Measurements from ENCODE around the gene PPFIA1.

The PPFIA1 gene

GRCh38 chr11:70270104-70270876, at the start of gene PPFIA1:
Gene PPFIA1 (plus strand): TSS chr11:70270690. CDS start chr11:70272173, 1,483 bp downstream.
- peak; percentile 99 for DNase-seq (ENCODE audit: low spot score)

DNA sequence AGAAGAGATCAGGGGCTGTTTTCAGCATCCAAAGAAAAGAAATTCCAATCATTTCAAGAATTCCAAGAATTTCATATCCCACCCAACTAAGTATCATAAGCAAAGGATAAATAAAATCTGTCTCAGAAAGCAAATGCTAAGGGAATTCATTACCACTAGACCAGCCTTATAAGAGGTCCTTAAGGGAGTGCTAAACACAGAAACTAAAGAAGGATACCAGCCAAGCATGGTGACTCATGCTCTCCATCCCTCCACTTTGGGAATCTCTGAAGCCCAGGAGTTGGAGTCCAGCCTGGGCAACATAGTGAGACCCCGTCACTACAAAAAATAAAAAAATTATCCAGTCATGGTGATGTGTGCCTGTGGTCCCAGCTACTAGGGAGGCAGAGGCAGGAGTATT, 49.6 kb upstream of the PPFIA1 start:
- DNase-seq (ENCODE audit: low spot score): no peak

GRCh38 chr11:70225681-70226177, 44.8 kb upstream of the PPFIA1 start:
- no peak for DNase-seq (ENCODE audit: low spot score)

GRCh38 chr11:70226183-70226582, 44.3 kb upstream of the PPFIA1 start:
- no peak for DNase-seq (ENCODE audit: low spot score)

DNA sequence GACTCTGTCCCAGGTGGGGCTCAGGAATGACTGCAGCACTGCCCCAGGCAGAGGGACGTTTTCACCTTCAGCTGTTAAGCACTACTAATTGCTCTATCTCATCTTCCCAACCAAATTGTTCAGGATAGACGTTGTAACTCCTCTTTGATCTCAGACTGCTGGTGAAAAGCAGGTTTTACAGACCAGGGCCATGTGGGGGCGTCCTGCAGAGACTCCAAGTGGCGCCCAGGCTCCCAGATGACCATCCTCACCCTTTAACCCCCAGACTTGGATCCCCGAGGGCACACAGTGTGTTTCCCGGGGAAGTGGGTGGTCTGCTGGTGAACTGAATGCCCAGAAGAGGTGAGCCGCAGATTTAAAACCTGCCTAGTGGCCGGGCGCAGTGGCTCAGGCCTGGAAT, 43.5 kb upstream of the PPFIA1 start:
- DNase-seq (ENCODE audit: low spot score): no peak

DNA sequence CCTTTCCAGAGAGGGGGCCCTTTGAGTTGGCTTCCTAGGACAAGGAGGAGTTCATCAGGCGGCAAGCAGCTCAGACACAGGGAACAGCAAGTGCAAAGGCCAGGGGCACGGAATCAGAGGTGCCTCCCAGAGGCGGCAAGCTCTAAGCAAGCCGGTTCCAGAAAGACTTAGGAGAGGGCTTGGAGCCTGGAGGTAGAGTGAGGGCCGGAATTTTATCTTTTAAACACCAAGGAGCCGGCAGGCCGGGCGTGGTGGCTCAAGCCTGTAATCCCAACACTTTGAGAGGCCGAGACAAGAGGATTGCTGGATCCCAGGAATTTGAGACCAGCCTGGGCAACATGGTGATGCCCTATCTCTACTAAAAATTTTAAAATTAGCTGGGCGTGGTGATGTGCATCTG, 40.8 kb upstream of the PPFIA1 start:
- no peak for DNase-seq (ENCODE audit: low spot score)

GRCh38 chr11:70230151-70230839, 40.2 kb upstream of the PPFIA1 start:
- DNase-seq (ENCODE audit: low spot score): no peak

GRCh38 chr11:70230840-70231710, 39.4 kb upstream of the PPFIA1 start:
- DNase-seq (ENCODE audit: low spot score): no peak

GRCh38 chr11:70233034-70233433, 37.5 kb upstream of the PPFIA1 start:
- DNase-seq (ENCODE audit: low spot score): no peak

DNA sequence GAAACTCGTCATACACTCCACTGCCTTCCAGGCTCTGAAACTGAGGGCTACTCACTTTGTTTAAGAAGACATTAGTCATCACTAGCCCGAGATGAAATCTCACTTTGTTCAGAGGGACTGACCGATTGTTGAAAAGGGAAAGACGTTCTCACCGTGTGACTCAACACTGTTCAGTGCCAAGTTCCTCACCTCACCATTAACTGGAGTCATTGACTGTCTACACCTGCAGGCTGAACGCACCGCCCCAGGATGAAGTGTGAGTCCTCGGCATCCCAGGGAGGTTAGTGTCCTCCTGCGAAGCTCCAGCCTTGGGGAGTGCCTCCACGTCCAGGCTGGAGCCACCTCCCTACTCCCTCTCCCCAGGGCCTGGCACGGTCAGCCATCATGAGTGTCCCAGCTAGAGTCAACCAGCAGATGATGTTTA, 37.0 kb upstream of the PPFIA1 start:
- DNase-seq (ENCODE audit: low spot score): peak; percentile 33

GRCh38 chr11:70233962-70234361, 36.5 kb upstream of the PPFIA1 start:
- DNase-seq (ENCODE audit: low spot score): no peak

DNA sequence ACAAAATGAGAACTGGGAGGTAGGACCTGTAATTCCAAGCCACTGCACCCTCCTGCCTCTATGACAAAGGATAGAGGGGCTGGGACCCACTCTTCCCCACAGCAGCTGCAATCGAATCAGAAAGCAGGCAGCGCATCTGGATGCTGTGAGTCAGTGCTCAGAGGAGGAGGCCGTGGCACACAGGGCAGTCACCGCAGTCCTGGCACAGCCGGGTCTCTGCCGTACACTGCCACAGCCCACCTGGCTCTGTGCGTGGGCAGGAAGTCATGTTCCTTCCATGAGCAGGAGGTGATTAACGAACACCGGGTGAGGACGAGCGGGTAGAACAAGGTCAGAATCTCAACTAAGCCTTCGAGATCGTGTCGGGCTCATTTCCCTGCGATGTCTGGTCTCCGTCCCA, 30.2 kb upstream of the PPFIA1 start:
- DNase-seq (ENCODE audit: low spot score): no peak

- no peak for DNase-seq (ENCODE audit: low spot score)
These were observed 28.8 kb upstream of the PPFIA1 start for GRCh38 chr11:70241709-70242108.

DNA sequence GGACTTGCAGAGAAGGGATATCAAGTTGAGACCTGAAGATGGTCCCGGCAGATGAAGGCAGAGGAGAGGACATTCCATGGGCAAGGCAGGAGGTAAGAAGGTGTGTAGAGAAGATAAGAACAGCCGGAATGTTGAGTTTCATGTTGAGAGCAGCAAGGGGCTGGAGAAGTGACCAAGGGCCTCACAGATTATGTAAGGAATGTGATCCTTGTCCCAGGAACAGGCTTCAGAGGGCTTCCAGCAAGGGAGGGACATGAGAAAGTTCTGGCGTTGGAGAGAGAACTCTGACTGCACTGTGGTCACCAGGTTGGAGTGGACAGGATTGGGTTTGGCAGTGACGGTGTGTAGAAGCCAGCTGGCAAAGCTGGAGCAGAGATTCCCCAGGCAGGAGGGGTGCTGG, 27.6 kb upstream of the PPFIA1 start:
- no peak for DNase-seq (ENCODE audit: low spot score)

GRCh38 chr11:70243912-70244652, 26.4 kb upstream of the PPFIA1 start:
- peak; percentile 61 for DNase-seq (ENCODE audit: low spot score)

DNA sequence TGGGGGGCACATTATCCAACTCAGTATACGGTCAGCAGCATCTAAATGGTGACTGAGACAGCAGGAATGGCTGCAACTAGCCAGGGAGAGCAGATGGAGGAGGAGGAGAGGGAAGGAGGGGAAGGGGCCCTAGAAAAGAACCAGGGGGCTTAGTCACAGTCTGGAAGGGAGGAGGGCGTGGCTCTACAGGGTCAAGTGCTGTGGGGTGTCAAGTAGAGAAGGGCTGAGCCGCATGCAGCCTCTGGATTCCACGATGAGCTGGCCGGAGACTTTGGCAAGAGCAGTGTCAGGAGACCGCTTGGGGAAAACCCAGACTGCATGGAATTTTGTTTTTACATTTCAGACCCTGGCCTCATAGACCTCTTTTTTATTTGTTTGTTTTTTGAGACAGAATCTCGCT, 25.8 kb upstream of the PPFIA1 start:
- peak; percentile 49 for DNase-seq (ENCODE audit: low spot score)

DNA sequence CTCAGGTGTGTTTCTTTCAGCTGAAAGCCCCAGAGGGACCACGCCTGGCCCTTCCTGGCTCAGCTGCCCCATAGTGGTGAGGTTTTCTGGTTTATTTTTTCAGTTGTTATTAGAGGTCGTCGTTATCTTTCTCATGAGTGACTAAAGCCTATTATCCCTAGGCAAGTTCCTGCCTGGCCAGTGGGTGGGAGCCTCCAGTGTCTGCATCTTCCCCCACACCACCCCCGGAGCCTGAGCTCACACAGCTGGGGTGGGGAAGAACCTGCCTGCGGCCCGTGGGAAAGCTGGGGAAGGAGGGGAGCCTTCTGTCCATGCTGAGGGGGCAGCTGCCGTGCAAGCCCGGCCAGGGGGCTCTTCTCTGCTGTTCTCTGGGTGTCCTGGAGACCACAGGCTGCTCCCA, 24.3 kb upstream of the PPFIA1 start:
- no peak for DNase-seq (ENCODE audit: low spot score)

DNA sequence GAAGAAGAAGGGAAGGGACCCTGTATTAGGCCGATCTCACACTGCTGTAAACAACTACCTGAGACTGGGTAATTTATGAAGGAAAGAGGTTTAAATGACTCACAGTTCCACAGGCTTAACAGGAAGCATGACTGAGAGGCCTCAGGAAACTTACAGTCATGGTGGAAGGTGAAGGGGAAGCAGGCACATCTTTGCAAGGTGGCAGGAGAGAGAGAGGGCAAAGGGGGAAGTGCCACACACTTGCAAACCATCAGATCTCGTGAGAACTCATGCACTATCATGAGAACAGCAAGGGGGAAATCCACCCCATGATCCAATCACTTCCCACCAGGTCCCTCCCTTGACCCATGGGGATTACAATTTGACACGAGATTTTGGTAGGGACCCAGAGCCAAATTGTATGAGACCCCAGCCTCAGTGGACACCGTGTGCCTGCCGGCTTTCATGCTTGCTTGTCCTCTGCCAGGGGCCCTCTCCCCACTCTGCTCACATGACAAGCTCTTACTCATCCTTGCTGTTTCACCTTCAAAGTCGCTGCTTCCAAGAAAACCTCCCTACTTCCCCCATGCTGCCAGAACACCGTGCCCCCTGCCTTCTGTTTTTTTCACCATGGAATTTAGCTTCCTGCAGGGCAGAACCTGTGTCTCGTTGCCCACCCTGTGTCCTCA, 23.3 kb upstream of the PPFIA1 start:
- DNase-seq (ENCODE audit: low spot score): no peak

DNA sequence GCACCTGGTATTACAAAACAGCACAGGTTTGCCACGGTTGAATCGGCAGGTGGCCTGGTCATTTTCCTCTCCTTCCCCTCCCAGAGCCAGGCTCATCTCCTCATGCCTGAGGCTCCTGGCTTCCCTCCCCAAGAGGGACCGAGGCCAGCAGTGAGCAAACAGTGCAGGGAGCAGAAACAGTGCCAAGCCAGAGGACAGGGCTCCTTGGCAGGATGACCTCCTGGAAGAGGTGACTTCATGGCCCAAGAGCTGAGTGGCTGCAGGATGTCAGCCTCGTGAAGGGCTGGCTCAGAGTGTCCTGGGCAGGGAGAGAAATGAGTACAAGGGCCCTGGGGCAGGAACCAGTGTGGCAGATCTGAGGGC, 22.8 kb upstream of the PPFIA1 start:
- no peak for DNase-seq (ENCODE audit: low spot score)

DNA sequence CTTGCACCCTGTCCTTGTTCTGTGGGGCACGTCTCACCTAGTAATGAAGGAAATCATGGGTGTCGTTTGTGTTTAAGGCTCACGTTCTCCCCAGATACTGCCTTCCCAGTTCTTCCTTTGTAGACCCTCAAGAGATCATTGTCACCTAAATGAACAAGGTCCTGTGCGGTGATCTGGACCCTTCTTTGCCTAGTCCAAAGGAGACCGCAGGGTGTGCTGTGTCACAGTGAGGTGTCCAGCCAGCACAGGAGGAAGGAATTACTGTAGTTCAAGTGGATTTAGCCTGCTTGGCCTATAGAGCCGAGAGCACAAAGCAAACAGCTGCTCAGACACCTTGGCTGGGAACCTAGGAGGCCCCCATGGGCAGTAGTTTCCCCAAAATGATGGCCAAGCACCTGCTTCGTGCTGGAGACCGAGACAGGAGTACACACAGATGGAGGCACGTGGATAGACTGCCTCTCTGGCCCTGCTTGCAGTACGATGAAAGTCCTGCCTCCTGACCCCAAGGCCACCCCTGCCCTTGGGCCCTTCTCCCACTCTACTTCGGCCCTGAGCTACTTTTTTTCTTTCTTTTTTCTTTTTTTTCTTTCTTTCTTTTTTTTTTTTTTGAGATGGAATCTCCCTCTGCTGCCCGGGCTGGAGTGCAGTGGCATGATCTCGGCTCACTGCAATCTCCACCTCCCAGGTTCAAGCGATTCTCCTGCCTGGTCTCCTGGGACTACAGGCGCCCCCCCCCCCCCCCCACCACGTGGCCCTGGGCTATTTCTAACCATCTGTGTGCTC, 19.4 kb upstream of the PPFIA1 start:
- no peak for DNase-seq (ENCODE audit: low spot score)

Measured in AG08395 (cell line).